Activated CD4-positive, alpha-beta T cell treated with anti-CD3 and anti-CD28 coated beads, Interleukin-2, amount 50 U/mL, for 1 hour (primary cell): ENCODE measurements around the gene NINL.
"Not testable (repeated sequence)": the region's sequence is repeated elsewhere in the genome, so short reads cannot be mapped to it uniquely, and the experiment has no call there.

Source experiments
- DNase-seq: peaks from one replicate; pipeline ENCODE4 v3.0.0-alpha.2; 2020

NINL gene

GRCh38 chr20:25529295-25529951 is 55.9 kb downstream of the NINL start:
- no peak for DNase-seq

- no peak for DNase-seq
These were observed 57.4 kb downstream of the NINL start for GRCh38 chr20:25527949-25528348.

- DNase-seq, result no peak
These were observed 58.9 kb downstream of the NINL start for GRCh38 chr20:25526446-25526845.

DNA sequence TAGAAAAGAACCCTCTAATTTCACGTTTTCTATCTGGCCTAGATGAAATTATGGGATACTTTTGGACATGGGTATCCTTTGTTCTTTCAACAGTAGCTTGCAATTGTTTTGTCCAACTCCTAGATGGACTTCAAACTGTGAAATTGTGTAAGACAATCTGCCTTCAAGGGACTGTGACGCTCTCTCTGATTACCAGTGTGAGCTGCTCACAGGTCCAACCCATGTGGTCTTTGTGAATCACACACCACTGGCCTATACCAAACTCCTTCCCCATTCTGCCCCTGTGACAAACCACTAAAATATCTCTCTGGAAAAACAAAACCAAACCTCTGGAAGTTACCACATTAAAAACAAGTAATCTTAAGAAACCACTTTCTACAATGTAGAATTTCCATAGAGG is 59.5 kb downstream of the NINL start:
- DNase-seq, result no peak

DNA sequence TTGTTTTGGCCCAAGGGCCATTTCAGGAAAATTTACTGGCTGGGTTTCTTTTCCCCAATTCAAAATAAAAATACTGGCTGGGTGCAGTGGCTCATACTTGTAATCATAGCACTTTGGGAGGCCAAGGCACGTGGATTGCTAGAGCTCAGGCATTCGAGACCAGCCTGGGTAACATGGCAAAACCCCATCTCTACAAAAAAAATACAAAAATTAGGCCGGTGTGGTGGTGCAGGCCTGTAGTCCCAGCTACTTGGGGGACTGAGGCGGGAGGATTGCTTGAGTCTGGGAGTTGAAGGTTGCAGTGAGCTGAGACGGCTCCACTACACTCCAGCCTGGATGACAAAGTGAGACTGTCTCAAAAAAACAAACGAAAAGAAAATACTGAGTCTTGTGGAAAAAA is 60.0 kb downstream of the NINL start:
- no peak for DNase-seq

DNA sequence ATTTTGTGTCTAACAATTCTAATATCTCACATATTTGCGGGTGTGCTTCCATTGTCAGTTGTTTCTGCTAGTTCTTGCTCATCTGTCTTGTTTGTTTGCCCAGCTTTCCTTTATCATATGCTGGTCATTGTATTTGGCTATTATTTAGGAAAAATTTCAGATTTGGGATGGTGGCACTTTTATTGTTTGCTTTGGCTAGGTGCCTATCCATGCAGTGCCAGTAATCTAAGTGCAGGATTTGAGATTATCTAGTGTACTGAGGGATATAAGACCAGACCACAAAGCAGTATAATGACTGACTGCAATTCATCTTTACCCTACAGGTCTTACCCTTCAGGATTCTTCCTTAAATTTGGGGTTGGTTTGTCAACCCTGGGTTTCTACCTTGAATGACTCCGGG is 63.9 kb downstream of the NINL start:
- no peak for DNase-seq

DNA sequence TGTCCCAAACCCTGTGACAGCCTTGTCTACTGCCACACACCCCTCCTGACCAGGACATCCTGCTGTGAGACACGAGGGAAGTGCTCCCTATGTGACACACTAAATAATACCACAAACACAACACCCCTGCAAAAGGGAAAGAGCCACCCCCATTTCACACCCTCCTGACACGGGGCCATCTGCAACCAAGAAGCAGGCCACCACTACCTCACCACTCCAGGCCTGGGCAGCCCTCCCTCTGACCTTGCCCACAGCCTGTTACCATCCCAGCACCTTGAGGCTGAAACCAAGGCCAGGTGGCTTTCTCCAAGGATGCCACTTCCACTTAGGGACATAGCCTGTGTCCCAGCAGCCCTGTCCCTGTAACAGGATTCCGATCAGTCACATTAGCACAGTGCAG is 68.2 kb downstream of the NINL start:
- DNase-seq, result no peak

- DNase-seq, result no peak
These were observed 70.5 kb downstream of the NINL start for GRCh38 chr20:25514747-25515340.

DNA sequence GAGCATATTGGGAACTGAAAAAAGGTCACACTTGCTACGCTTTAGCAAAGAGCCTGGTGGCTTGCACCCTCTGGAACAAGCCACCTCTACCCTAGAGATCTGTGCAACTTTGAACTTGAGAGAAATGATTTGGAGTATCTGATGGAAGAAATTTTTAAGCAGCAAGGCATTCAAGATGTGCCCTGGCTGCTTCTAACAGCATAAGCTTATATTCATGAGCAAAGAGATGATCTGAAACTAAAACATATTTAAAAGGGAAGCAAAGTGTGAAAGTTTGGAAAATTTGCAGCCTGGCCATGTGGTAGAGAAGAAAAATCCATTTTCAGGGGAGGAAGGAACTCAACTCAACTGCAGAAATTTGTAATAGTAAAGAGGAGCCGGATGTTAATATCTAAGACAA is 71.1 kb downstream of the NINL start:
- DNase-seq, result no peak

DNA sequence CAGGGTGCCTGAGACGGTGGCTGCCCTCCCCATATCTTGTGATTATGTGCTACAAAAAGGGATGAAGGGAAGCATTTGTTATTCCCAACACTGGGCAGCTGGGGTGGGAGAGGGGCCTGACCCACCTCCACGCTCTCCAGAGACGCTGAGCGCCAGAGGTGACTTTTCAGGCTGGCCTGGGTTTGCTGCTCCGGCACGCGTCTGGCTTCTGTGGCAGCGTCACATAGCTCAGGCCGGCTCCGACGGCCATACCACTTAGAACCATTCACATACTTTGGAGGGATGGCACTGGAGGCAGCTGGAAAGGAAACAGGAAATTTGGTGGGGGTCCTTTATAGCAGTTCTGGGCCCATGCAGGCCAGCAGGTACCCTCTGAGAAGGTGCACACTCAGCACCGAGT is 72.6 kb downstream of the NINL start:
- no peak for DNase-seq

DNA sequence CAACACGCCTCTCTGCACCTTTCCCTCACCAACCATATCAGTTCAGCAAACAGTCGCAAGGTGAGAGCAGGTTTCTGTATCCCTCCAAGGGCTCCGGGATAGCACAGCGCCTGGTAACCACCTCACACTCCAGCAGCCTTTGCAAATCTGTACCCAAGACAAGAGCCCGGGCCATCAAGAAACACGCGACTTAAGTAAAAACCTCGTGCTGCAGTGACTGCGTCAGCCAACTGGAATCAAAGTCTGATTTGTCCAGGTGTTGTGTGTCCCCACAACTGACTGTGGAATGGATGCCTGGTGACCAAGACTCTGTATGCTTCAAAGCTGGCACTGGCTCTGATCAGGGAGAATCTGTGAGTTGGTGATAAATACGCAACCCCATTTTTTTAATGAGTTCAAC is 74.1 kb downstream of the NINL start:
- no peak for DNase-seq

DNA sequence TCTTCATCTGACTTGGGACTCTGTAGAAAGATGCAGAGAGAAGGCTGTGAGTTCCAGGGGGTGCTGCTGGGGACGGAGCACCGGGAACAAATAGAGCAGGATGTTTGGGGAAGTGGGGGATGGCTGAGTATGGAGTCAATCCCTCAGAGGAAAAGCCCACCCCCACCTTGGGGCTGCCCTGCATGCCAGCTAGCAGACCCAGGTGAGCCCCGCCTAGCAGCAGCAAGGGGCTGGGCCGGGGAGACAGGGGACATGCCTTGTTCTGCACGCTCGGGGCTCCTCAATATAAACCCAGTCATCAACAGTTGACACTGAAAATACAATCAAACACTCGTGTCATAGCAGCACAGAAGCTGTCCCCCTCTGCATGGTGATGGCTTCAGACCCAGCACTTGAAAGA is 74.6 kb downstream of the NINL start:
- DNase-seq, result no peak

DNA sequence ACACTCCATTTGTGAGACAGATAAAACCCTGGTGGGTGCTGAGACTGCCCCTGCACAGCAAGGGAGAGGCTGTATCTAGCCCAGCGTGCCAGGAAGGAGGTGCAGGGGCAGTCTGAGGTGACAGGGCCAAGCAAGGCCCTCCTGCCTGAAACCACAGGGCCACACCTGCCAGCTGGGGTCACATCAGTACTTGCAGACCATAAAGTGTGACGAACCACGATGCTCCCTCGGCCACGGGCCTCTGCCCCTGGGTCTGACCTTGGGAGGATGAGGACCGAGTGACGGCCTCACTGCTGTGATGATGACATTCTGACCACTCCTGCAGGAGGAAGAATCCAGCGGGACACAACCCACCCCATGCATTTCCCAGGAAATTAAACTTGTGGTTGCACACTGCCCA is 75.1 kb downstream of the NINL start:
- DNase-seq, result no peak

- no peak for DNase-seq
These were observed 76.2 kb downstream of the NINL start for GRCh38 chr20:25509084-25509483.

- DNase-seq, result no peak
These were observed 77.1 kb downstream of the NINL start for GRCh38 chr20:25508083-25508770.

- no peak for DNase-seq
These were observed 77.8 kb downstream of the NINL start for GRCh38 chr20:25507385-25508082.

DNA sequence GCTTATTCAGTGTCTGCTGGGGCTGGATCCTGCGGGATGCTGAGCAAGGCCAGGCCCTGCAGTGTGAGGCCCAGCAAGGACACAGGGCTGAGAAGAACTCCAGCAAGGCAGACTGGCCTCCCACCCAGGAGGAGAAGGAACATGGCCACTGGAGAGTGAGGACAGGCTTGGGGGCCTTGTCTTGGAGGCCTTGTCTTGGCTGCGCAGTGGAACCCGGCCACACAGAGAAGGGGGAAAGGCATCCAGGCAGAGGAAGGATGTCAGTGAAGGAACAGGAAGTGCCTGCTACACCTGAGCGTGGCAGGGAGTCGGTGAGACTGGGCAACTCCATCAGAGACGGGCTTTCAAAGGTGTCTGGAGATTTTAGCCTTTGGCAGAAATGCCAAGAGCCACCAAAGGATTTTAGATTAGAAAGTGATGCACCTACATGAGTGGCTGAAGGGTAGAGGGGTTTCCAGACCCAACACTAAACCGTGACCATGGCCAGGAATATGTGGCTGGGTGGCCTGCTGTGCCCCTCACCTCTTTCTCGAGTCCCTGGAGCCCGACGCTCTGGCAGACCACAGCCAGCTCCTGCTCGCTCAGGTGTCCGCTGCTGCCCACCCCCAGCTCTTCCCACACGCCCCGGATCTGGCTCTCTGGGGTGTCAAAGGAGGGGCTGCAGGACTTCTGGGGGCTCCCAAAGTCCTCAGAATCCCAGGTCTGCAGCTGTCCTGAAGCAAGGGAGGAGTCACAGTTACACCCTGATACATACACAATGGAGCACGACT is 80.8 kb downstream of the NINL start:
- no peak for DNase-seq

DNA sequence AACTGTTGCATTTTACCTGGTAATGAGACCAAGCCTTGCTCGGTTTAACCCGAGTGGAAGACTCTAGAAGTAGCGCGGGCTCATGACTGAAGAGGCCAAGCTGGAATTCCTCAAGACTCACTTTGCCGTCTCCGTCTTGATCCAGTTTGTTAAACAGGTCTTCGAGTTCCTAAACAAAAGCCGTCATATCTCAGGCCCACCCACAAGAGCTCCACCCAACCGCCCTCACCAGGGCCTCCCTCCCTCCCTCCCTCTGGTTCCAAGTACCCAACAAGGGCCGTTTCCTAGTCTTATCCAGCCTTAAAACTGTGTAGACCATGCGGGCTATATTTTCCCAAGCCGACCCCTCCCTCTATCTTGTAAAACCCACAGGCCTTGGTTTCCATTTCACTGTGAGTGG is 81.4 kb downstream of the NINL start:
- DNase-seq, result no peak

- DNase-seq, result not testable (repeated sequence)
These were observed 82.2 kb downstream of the NINL start for GRCh38 chr20:25503051-25503639.

DNA sequence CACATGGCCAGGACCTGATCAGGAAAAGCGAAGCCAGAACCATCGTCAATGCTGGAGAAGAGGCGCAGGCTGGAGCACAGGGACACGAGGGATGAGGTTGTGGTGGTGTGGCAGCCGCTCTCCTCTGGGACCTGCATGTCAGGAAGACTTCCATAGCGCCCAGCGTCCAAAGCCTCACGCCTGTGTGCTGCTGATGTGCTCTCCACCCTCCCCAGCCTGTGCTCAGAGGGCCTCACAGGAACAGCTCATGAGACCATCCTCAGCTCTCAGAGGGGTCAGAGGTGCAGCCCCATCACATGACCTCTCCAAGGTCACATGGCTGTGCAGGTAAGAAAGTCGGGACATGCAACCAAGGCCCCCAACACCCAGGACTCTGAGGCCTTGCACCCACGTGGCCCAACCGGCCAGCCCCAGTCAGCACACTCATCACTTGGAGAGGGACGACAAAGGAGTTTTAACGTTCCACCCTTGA is 84.4 kb downstream of the NINL start:
- DNase-seq, result no peak

GRCh38 chr20:25499855-25500434 is 85.4 kb downstream of the NINL start:
- DNase-seq, result no peak

DNA sequence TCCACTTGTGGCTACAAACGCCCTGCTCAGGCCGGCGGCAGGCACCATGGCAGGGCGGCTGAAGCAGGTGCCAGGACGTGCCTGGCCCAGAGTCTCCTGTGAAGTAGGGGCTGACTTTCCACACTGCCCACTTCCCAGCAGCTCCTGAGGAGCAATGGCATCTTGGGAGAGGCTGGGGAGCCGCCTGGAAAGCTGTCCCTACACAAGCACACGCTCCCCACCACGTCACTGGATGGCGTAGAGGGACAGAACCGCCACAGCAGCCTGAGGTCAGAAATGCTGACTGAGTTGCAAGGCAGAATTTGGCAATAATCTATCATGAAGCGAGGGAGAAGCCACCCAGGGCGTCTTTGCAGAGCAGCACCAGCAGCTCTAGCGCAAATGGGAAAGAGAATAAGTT is 86.3 kb downstream of the NINL start:
- no peak for DNase-seq
